ENCODE measurements around the gene UBE2S.

DNA sequence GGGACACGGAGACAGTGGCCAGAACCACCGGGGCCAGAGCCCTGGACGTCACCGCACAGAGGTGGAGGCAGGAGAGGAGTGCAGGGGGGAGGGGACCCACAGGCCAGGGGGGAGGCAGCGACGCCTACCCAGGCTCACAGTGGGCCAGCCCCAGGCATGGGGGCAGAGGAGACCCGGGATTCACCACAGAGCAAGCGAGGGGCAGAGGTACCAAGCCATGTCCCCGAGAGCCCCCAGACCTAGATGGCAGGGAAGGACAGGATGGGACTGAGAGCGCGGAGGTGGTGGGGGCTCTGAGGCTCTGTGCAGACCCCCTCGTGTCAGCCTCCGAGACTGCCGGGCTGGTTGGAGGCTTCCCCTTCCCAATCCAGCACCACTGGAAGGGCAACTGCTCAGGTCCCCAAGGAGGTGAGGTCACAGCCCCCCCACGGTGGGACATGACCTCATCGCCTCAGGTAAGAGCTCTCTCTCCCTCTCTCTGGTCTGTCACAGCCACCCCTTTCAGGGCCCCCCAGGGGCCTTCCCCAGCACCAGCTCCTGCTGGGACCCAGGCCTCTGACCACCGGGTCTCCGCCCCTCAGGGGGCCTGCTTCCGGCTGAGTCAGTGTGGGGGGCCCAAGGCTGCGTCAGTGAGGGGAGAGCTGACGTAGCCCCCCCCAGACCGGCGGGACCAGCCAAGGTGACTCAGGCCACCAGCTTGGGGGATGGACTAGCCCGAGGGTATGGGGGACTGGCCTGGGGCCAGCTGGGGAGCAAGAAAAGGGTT is 35.1 kb downstream of the UBE2S start:
- TF ChIP-seq, protein P1, sequence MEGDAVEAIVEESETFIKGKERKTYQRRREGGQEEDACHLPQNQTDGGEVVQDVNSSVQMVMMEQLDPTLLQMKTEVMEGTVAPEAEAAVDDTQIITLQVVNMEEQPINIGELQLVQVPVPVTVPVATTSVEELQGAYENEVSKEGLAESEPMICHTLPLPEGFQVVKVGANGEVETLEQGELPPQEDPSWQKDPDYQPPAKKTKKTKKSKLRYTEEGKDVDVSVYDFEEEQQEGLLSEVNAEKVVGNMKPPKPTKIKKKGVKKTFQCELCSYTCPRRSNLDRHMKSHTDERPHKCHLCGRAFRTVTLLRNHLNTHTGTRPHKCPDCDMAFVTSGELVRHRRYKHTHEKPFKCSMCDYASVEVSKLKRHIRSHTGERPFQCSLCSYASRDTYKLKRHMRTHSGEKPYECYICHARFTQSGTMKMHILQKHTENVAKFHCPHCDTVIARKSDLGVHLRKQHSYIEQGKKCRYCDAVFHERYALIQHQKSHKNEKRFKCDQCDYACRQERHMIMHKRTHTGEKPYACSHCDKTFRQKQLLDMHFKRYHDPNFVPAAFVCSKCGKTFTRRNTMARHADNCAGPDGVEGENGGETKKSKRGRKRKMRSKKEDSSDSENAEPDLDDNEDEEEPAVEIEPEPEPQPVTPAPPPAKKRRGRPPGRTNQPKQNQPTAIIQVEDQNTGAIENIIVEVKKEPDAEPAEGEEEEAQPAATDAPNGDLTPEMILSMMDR (IDR thresholded peaks at IDR 0.05) = no peak
- no peak for TF ChIP-seq POLR2A (IDR thresholded peaks at IDR 0.05)
